Naive B cell (primary cell): ENCODE data around the gene PCDHGA3. TPM values are rescaled to one million over a fixed set of nuclear protein-coding genes. Genes with fewer than 3 reads are reported as not detected.
A peak's percentile ranks its signal among the peaks of the same experiment; 100 is the strongest.
"Not testable (repeated sequence)": the region's sequence is repeated elsewhere in the genome, so short reads cannot be mapped to it uniquely, and the experiment has no call there.

Source experiments
- ATAC-seq, 2 donors: fragments of 150-1000 bp; cut with Tn5 transposase; 2 replicates each; pipeline ENCODE4 v1.10.0; 2021; ENCODE audit warnings: low read depth in 2 of 2, mild to moderate bottlenecking in 2 of 2, moderate library complexity in 2 of 2
- DNase-seq: peaks from one replicate; pipeline ENCODE4 v3.0.0; 2022
- H3K27ac Mint-ChIP-seq, 6 donors: one replicate each; pipeline ENCODE4 v1.8.0; 2020 to 2022; ENCODE audit warnings: mild to moderate bottlenecking in 6 of 6, mixed read lengths in 6 of 6, moderate library complexity in 5 of 6, inconsistent platforms in 2 of 6
- H3K27me3 Mint-ChIP-seq, 3 donors: one replicate each; pipeline ENCODE4 v1.8.0; 2021 to 2022; ENCODE audit warnings: mixed read lengths in 3 of 3, mild to moderate bottlenecking in 1 of 3
- H3K36me3 Mint-ChIP-seq, 2 donors: one replicate each; pipeline ENCODE4 v1.8.0; 2020 to 2022; ENCODE audit warnings: mixed read lengths in 2 of 2, inconsistent platforms in 1 of 2, mild to moderate bottlenecking in 1 of 2
- H3K4me1 Mint-ChIP-seq, 3 donors: one replicate each; pipeline ENCODE4 v1.8.0; 2020 to 2022; ENCODE audit warnings: mixed read lengths in 3 of 3, inconsistent platforms in 1 of 3, mild to moderate bottlenecking in 1 of 3, moderate library complexity in 1 of 3
- H3K4me3 Mint-ChIP-seq, 8 donors: one replicate each; pipeline ENCODE4 v1.8.0; 2020 to 2022; ENCODE audit warnings: mild to moderate bottlenecking in 8 of 8, mixed read lengths in 8 of 8, moderate library complexity in 8 of 8, inconsistent platforms in 2 of 8
- H3K9me3 Mint-ChIP-seq, 7 donors: one replicate each; pipeline ENCODE4 v1.8.0; 2020 to 2022; ENCODE audit warnings: mixed read lengths in 7 of 7, mild to moderate bottlenecking in 5 of 7, inconsistent platforms in 2 of 7, moderate library complexity in 1 of 7
- polyA plus RNA-seq, 6 donors: library from polyadenylated mRNA; unstranded; fragments of 300-500 nt; fragmentation: Illumina TruSeq; gene quantifications; one replicate each; pipeline ENCODE4 v1.2.3, GENCODE V29; 2021; ENCODE audit warnings: low read depth in 6 of 6

Gene PCDHGA3
- not detected for polyA plus RNA-seq

DNA sequence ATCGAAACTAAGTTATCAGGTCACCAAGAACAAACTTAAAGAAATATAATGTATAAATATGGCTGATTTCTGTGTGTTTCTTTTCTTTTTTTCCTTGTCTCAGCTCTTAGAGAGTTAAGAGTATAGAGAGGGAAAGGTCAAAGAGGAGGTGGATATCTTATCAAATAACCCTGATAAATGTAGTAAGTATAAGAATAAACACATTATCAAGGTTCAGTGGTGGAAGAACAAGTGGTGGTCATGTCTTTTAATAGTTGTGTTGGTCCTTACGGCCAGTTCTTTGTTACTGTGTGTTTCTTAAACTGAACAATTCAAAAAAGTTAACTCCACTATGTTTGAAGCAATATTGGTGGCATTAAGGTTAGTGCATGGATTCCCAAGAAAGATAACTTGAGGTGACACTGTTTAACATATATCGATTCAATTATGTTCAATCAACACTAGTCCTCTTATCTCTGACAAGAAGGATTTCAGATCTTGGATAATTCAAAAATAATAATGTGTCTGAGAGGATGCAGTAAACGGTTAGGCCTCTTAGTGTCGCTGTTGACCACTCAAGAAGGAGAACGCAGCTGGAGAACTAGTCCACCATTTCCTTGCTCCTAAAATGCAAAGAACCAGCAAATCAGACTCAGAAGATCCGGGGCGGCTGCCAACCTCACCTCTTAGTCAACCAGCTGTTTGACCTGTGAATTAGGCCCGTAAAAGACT, at the start of gene PCDHGA3:
Gene PCDHGA3 (plus strand): TSS at position 588 of the 711 bp plus-strand sequence. CDS start 205 bp downstream, outside the sequence.
- H3K36me3 Mint-ChIP-seq, result peaks cover 8 to 33% of the 10 kb centered on the region in 2 donors
- H3K4me1 Mint-ChIP-seq, result peaks cover 0 to 4% (median 0%) of the 10 kb centered on the region in 3 donors
- DNase-seq (no peak), ATAC-seq (no peak)
- peaks cover 19 to 84% (median 48%) of the 10 kb centered on the region in 7 donors for H3K9me3 Mint-ChIP-seq
- H3K27me3 Mint-ChIP-seq, result peaks cover 57 to 84% (median 84%) of the 10 kb centered on the region in 3 donors
- peak within 1 kb of the TSS in 5 of 8 donors; percentile 22 to 56 (median 37) for H3K4me3 Mint-ChIP-seq
- peak within 1 kb of the TSS in 1 of 6 donors; percentile 59 for H3K27ac Mint-ChIP-seq

DNA sequence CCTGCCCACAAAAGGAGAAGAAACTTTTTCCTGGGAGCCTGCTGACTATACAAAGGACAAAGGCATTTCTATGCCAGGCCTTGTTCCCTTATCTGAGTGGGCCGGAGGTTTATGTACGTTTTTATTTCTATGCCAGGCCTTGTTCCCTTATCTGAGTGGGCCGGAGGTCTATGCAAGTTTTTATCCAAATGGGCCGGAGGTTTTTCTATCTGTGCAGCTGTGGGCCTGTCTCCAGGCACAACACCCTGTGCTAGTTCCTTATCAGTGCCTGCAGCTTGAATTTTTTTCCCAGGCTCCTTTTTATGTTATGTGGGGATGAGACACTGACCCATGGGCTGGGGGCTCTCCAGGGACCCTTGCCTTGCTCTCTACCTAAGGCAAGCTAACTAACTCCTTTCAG, 45.3 kb upstream of the PCDHGA3 start:
- Mint-ChIP-seq H3K9me3 (peaks cover 18 to 91% (median 68%) of the 10 kb centered on the region in 7 donors), H3K27me3 (no peaks in the 10 kb centered on the region), H3K27ac (no peak overlapping the region), H3K4me3 (no peak overlapping the region), H3K36me3 (peaks cover 38 to 58% of the 10 kb centered on the region in 2 donors), H3K4me1 (peaks cover 0 to 13% (median 8%) of the 10 kb centered on the region in 3 donors)
- ATAC-seq (no peak), DNase-seq (no peak)

DNA sequence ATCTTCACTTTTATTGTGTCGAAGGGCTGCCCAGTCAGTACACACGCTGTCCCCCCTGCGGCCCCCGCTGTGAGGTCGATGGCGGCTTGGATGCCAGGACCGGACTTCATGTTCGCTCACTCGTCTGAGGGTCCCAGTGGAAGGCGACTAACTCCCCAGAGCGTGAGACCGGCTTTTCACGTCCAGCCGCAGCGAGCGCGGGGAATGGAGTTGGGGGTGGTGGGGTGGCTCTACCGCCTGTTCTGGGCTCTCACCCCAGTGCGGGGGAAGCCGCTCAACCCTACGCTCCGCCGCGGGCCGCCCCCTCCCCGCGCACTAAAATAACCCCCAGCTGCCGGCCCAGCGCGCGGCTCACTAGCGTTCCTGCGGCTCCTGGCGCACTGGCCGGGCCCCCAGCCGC, 39.9 kb upstream of the PCDHGA3 start, which contains the start of gene SLC25A2:
Gene SLC25A2 (minus strand): TSS at position 294 of the 400 bp plus-strand sequence. CDS start 184 bp downstream, at position 110.
- Mint-ChIP-seq H3K4me1 (peaks cover 0 to under 1% (median 0%) of the 10 kb centered on the region in 3 donors), H3K36me3 (peaks cover 29 to 32% of the 10 kb centered on the region in 2 donors), H3K27me3 (no peaks in the 10 kb centered on the region), H3K9me3 (peaks cover 12 to 89% (median 81%) of the 10 kb centered on the region in 7 donors), H3K4me3 (peak within 1 kb of the TSS in 1 of 8 donors; percentile 21), H3K27ac (peak within 1 kb of the TSS in 3 of 6 donors; percentile 14 to 79 (median 39))
- ATAC-seq, result no peak
- no peak for DNase-seq

DNA sequence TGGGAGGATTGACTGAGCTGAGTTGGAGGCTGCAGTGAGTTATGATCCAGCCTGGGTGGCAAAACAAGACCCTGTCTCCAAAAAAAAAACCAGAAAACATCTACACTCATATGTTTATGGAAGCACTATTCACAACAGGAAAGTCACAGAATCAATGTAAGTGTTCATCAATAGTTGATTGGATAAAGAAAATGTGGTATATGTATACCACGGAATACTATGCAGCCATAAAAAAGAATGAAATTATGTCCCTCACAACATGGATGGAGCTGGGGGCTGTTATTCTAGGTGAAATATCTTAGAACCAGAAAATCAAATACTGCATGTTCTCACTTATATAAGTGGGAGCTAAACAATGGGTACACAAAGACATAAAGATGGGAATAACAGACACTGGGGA, 37.0 kb upstream of the PCDHGA3 start:
- peaks cover 33 to 36% of the 10 kb centered on the region in 2 donors for H3K36me3 Mint-ChIP-seq
- peaks cover 13 to 90% (median 81%) of the 10 kb centered on the region in 7 donors for H3K9me3 Mint-ChIP-seq
- H3K4me1 Mint-ChIP-seq, result peaks cover 0 to 3% (median 1%) of the 10 kb centered on the region in 3 donors
- DNase-seq (no peak), ATAC-seq (no peak)
- no peaks in the 10 kb centered on the region for H3K27me3 Mint-ChIP-seq
- no peak overlapping the region for H3K4me3 Mint-ChIP-seq
- no peak overlapping the region for H3K27ac Mint-ChIP-seq

DNA sequence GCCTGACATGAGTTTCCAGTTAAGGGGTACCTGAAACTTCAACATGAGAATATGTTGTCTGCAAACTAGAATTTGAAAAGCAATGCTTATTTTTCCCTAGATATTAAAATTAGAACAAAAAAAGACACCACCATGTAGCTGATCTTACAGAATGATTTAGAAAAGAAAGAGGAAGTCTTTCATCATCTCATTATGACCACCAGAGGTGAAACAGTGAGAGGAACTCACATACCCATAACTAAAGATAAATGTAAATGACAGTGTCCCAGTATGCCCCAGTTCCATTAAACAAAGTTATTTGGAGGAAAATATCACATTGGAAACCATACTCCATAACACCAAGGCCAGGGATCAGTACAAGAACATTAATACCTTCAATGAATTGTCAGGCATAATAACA, 29.9 kb upstream of the PCDHGA3 start:
- ATAC-seq, result no peak
- Mint-ChIP-seq H3K27ac (no peak overlapping the region), H3K36me3 (peaks cover 49 to 55% of the 10 kb centered on the region in 2 donors), H3K4me1 (peaks cover 15 to 18% (median 16%) of the 10 kb centered on the region in 3 donors), H3K4me3 (no peak overlapping the region), H3K9me3 (peaks cover 16 to 96% (median 83%) of the 10 kb centered on the region in 7 donors), H3K27me3 (no peaks in the 10 kb centered on the region)
- DNase-seq, result no peak

DNA sequence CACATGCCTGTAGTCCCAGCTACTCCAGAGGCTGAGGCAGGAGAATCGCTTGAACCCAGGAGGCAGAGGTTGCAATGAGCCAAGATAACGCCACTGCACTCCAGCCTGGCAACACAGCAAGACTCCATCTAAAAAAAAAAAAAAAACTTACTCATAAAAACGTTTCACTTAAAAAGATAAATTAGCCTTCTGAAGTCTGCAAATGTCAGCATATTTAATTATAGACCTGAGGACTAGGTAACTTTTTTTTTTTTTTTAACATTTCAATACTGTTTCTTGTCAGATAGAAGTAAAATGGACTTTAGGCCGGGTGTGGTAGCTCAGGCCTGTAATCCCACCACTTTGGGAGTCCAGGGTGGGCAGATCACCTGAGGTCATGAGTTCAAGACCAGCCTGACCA, 26.7 kb upstream of the PCDHGA3 start:
- DNase-seq, H3K27me3 Mint-ChIP-seq, ATAC-seq: not testable (repeated sequence)
- H3K4me3 Mint-ChIP-seq, result peak overlapping the region in 2 of 8 donors; percentile 19 to 40
- peak overlapping the region in 1 of 6 donors; percentile 41 for H3K27ac Mint-ChIP-seq
- H3K9me3 Mint-ChIP-seq, result peaks cover 19 to 97% (median 83%) of the 10 kb centered on the region in 7 donors
- H3K4me1 Mint-ChIP-seq, result peaks cover 31 to 39% (median 38%) of the 10 kb centered on the region in 3 donors
- H3K36me3 Mint-ChIP-seq, result peaks cover 56 to 64% of the 10 kb centered on the region in 2 donors

DNA sequence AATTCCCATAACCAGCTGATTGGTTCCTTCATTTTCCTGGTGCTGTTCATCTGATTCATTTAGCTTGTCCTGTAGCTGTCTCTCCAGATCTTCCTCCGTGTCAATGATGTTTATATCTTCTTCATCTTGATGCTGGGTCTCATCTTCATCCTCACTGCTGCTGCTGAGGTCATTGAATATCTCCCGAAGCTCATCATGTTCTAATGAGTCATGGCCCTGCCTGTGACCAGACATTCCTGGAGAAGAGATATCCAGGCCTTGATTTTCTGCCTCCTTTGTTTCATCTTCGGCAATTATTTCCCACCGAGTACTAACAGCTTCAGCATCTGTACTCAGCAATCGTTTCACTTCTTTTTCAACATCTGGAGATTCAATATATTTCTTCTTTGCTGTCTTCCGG, 24.4 kb upstream of the PCDHGA3 start:
- no peak for ATAC-seq
- H3K4me3 Mint-ChIP-seq, result peak overlapping the region; percentile 15 to 100 (median 94)
- DNase-seq, result no peak
- H3K27ac Mint-ChIP-seq, result peak overlapping the region in 2 of 6 donors; percentile 100
- peaks cover 44 to 49% of the 10 kb centered on the region in 2 donors for H3K36me3 Mint-ChIP-seq
- H3K27me3 Mint-ChIP-seq, result no peaks in the 10 kb centered on the region
- H3K4me1 Mint-ChIP-seq, result peaks cover 31 to 39% (median 35%) of the 10 kb centered on the region in 3 donors
- H3K9me3 Mint-ChIP-seq, result peaks cover 19 to 85% (median 69%) of the 10 kb centered on the region in 7 donors

DNA sequence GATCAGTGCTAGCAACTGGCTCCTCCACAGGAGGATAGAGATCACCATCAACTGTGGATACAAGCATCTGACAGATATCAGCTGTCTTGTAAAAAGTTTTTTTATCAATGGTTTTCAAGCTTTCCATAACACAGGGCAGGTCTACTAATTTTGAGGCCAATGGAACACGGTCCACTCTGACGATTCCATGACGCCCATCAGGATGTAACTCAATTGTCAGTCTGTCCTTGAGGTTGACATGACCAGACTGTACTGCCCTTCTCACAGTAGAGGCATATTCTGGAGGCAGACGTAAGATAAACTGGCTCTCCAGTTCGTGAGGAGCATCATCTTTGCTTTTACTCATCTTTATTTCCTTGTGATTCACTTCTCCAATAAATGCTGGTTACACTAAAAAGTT, 23.9 kb upstream of the PCDHGA3 start:
- Mint-ChIP-seq H3K4me1 (peaks cover 31 to 39% (median 35%) of the 10 kb centered on the region in 3 donors), H3K27me3 (no peaks in the 10 kb centered on the region), H3K9me3 (peaks cover 19 to 81% (median 66%) of the 10 kb centered on the region in 7 donors), H3K4me3 (peak overlapping the region; percentile 93 to 100 (median 98)), H3K27ac (peak overlapping the region in 5 of 6 donors; percentile 99 to 100 (median 100)), H3K36me3 (peaks cover 39 to 44% of the 10 kb centered on the region in 2 donors)
- DNase-seq, result no peak
- no peak for ATAC-seq

DNA sequence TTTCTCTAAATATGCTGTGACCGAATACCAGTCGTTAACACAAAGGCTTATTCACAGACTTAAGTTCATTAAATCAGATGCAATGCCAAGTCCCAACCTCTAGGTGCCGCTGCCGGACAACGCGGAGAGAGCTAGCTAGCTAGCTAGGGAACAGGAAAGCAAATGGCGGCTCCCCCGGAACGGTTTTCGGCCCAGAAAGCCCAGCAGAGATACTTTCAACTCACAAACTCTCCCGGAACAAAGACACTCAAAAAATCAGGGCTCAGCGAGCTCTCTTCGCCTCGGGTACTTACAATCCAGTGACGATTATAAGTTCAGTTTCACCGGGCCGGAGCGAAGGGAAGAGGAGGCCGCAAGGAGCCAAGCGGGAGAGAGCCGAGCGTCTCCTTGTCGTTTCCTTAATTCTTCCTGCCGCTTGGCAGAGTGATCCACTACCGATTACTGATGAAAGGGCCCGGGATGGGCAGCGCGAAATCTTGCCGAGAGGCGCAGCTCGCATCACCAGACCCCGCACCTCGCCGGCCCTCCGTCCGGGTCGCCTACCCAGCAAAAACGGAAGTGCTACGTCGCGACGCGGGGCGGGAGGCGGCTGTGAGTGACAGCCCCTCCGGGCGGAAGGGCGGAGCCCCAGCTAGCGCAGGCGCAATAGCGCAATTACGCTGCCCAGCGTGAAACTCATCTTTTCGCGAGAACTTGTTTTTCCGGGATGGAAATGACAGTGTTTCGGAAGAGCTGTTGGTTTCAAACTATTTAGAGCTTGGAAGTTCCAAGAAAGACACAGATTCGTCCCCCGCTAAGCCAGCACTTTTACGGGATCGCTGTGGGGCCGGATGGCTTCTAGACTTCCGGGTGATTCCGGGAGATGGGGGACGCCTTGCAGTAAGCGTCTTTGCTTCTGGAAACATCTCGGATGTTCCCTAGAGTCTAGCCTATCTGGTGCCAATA, 23.1 kb upstream of the PCDHGA3 start, which contains the start of gene TAF7:
Gene TAF7 (minus strand): TSS at position 560 of the 945 bp plus-strand sequence. CDS start 740 bp downstream, outside the sequence.
- Mint-ChIP-seq H3K9me3 (peaks cover 13 to 78% (median 61%) of the 10 kb centered on the region in 7 donors), H3K36me3 (peaks cover 31 to 37% of the 10 kb centered on the region in 2 donors), H3K27ac (peak within 1 kb of the TSS; percentile 96 to 100 (median 100)), H3K27me3 (no peaks in the 10 kb centered on the region), H3K4me1 (peaks cover 28 to 33% (median 33%) of the 10 kb centered on the region in 3 donors), H3K4me3 (peak within 1 kb of the TSS; percentile 93 to 100 (median 98))
- ATAC-seq (peak; percentile 89), DNase-seq (peak; percentile 92)

DNA sequence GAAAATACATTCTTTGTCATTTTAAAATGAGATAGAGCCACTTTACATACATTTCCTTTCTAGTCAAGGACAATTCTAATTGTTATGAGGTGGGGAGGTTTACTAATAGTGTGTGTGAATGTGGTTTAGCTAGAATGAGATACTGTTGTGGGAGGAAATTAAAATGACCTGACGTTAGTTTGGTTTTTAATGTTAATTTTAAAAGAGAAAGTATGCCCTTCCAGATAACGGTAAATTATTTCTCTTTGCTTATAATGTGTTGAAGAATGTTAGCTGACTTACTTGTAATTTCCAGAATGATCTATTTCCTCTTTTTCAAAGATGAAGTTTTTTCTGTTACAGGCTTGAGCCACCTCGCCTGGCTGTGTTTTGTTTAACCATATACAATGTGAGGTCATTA, 21.4 kb upstream of the PCDHGA3 start:
- peak overlapping the region in 5 of 8 donors; percentile 13 to 96 (median 93) for H3K4me3 Mint-ChIP-seq
- peak overlapping the region in 2 of 6 donors; percentile 41 to 100 for H3K27ac Mint-ChIP-seq
- H3K9me3 Mint-ChIP-seq, result peaks cover 10 to 72% (median 61%) of the 10 kb centered on the region in 7 donors
- peaks cover 29 to 40% (median 39%) of the 10 kb centered on the region in 3 donors for H3K4me1 Mint-ChIP-seq
- peaks cover 0 to 12% (median 11%) of the 10 kb centered on the region in 3 donors for H3K27me3 Mint-ChIP-seq
- DNase-seq (no peak), ATAC-seq (no peak)
- H3K36me3 Mint-ChIP-seq, result peaks cover 32 to 37% of the 10 kb centered on the region in 2 donors

DNA sequence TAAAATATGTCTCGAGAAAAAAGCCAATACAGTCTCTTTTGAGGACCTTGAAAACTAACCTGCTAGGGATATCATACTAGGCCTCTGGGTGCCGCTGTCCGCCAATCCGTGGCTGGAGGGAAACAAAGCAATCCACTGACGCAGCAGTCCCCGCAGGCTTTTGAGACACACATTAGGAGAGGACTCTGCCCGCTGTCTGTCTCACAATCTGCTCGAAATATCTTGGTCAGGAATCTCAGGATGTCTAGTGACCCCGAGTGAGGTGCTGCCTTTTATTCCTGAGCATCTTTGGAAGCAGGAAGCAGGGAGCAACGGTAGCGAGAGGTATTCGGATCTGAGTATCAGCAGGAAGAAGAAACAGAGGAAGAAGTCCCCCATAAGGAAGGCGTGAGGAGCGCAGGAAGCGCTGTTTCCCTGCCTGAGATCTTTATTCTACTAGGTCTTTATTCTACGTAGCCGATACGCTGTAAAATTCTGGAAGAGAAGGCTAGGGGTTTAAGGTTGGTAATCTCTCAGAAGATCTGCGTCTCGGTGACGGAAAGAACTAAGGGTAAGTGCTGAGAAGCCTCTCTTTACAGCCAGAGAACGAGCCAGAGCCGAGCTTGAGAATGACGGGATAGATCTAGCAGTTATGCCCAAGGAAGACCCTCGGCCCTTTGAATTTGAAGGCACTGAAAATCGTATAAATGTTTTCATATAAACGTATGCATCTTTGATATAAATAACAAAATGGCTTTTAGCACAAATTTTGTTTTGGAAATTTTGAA, 17.4 kb upstream of the PCDHGA3 start:
- DNase-seq, result peak; percentile 57
- Mint-ChIP-seq H3K4me3 (peak overlapping the region; percentile 86 to 97 (median 92)), H3K27ac (peak overlapping the region in 3 of 6 donors; percentile 51 to 80 (median 71)), H3K36me3 (peaks cover 6 to 18% of the 10 kb centered on the region in 2 donors), H3K4me1 (peaks cover 4 to 14% (median 11%) of the 10 kb centered on the region in 3 donors), H3K9me3 (peaks cover 5 to 76% (median 47%) of the 10 kb centered on the region in 7 donors), H3K27me3 (peaks cover 27 to 43% (median 39%) of the 10 kb centered on the region in 3 donors)
- ATAC-seq, result peak; percentile 91 to 95

DNA sequence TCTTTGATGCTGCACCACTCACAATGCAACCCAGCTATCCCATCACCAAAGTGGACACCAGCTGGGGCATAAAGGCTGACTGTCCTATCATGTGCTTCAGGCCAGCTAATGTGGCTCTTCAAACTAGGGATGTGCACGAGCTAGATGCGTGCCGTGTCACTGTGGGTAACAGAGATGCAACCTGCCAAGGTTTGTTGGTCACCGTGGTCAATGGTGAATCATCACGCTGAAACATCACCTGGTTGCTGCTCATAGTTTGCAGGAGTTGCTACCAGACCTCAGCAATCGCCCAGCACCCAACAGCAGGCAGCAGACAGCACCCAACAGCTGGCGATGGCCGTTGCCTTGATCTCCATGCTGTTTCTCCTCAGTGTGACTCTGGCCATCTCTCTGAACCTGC, 15.4 kb upstream of the PCDHGA3 start:
- Mint-ChIP-seq H3K9me3 (peaks cover 5 to 76% (median 54%) of the 10 kb centered on the region in 7 donors), H3K36me3 (peaks cover 14 to 23% of the 10 kb centered on the region in 2 donors), H3K27ac (no peak overlapping the region), H3K27me3 (peaks cover 45 to 61% (median 53%) of the 10 kb centered on the region in 3 donors), H3K4me1 (peaks cover 4 to 11% (median 11%) of the 10 kb centered on the region in 3 donors), H3K4me3 (peak overlapping the region in 1 of 8 donors; percentile 12)
- ATAC-seq (no peak), DNase-seq (no peak)
